CD4-positive, alpha-beta T cell treated with Interleukin-4 for 1 hour (primary cell): ENCODE data around the gene NTSR2.

Experiments used
- DNase-seq, 2 donors: peaks; one replicate each; pipeline ENCODE4 v3.0.0-alpha.2; 2020 to 2022

Gene NTSR2

DNA sequence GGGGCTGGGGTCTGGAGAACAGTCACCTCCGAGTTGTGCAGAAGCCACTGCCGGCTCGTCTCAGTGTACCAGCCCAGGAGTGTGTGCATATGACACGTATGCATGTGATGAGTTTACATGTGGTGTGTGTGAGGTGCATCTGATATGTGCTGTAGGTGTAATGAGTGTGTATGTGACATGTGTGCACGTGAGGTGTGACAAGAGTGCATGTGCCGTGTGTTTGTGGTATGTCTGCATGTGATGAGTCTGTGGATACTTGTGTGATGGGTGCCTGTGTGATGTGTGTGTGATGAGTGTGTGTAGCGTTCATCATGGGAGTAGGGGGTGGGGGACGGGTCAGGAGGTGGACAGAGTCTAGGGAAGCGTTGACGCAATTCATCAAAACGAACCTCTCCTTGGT is 12.8 kb downstream of the NTSR2 start:
- DNase-seq, result no peak

DNA sequence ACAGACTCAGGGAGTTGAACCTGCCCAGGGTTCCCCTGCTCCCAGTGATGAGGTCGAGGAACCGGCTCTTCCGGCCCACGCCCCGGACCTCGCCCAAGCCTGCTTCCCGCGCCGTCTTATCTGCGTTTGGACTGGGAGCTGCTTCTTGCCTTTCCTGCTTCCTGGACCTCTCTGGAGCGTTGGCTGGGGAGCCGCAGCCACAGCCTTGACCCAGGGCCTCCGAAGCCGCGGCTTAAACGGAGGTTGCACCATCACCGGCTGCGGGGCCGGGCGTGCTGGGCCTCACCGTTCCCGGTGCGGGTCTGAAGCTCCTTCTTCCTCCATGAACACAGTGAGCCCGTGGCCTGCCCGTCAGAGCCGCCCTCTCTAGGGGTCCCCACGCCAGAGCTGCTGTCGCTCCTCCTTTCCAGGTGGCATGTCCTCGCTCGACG is 13.3 kb downstream of the NTSR2 start:
- no peak for DNase-seq

DNA sequence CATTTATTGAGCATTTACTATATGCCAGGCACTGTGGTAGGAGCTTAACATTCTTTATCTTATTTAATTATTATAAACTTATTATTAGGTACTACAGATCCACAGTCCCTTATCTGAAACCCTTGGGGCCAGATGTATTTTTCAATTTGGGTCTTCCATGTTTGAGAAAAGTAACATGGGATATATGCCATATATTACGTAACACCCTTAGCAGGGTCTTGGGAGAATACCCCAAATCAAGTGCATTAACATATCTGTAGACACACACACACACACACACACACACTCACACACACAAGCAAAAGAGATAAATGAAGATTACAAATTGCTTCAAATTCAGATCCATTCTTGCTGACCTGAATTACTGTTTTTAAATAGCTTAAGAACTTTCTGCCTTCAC is 13.7 kb downstream of the NTSR2 start:
- no peak for DNase-seq

DNA sequence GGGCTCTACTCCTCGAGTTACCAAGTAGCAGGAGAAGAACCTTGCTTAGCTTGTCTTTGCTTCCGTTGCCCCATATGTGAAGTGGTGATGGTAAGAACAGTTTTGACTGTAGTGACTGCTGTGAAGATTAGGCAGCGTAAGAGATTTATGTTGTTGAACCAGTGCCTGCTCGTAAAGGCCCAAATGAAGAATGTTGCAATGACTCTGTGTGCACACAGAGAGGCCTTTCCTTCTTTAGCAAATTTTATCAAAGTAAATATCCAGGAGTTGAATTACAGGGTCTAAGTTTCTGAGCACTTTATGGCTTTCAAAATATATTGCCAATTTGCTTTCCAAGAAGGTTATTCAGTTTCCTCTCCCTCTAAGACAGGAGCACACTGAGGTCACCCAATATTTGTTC is 14.5 kb downstream of the NTSR2 start:
- DNase-seq, result no peak

DNA sequence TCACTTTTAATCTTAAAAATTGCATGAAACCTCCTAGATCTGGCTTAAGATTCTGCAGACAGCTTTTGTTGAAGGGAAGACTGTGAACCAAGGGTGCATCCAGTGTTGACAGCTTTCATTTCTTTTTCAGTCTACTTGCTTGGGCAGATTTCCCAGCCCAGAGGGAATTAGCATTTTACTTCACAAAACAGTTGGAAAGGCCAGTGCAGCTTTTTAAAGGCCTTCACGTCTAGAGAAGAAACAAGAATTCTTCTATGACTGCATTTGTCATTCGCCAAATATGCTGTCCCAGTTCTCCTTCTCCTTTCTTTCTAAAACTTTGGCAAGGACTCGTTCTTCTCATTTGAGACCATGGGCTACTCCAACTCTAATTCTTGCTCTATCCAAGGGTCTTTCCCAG is 17.4 kb downstream of the NTSR2 start:
- DNase-seq, result no peak

DNA sequence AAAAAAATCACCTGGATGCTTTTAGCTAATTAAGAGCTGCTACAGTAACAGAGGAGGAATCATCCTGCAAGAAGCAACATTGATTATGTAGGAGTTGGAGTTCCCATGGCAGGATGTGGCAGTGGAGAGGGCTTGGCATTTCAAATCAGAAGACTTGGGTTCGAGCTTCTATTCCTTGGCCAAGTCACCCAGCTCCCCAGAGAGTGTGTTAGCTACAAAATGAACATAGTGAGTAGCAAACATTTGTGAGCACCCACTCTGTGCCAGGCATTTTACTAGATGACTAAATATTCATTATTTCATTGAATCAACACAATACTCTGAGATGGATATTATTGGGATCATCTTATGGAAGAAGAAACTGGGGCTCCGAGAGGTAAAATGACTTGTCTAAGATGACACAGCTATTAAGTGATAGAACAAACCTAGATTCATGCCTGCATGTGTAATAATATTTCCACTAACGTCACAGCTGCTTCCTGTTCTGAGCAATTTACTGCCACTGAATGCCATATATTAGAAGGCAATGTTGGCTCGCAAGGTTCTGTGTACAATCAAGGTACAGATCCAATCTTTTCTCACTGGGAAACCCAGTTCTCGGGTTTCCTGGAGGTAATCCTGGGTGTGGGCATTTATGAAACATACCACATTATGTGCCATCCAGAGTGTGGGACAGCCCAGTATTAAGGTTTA is 18.0 kb downstream of the NTSR2 start:
- no peak for DNase-seq

DNA sequence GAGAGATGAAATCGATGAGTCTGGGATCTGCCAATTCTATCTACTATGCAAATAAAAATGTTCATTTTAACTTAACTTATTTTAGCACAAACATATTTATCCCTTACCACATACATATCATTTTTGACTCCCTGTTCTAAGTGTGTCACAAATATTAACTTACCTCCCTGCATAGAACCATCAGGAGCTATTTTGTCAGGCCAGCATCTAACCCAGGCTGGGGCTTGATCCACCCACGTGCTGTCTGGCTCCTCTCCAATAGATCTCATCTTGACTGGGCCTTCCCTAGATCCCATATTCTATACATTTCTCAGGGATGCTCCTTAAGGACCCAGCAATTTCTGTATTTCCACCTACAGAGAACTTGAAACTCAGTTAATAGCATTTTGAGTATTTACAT is 20.9 kb downstream of the NTSR2 start:
- no peak for DNase-seq

DNA sequence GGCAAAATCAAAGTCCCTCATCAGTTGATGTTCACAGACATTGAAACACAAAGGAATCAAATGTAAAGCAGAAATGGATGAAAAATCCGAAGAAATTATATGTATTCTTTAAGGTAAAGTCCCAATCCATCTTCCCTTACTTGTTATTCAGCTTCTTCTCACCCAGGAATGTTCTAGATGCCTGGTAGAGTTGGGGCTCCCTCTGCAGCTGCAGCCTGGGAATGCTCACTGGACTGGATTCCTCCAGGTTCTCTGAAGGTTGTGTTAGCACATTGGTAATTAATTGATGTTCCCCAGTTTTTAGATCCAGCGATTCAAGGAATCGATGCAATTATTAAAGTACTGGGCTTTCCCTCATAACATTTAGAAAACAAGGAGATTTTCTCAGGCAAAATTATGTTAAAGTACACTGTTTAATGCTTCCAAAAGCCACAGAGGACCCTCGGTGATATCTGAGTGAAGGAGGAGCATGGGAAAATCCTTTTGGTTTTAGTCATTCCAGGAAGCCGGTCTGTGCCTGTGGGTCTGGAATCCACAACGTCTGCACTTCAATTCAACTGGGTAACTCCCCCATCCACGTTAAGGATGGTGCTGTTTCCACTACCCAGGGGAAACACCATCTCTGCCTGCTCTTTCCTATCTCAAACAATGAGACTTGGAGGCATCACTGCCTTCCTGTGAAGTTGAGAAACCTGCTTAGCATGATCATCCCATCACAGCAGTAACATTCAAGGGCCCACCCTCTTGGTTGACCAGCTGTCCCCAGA is 22.0 kb downstream of the NTSR2 start:
- DNase-seq, result no peak

DNA sequence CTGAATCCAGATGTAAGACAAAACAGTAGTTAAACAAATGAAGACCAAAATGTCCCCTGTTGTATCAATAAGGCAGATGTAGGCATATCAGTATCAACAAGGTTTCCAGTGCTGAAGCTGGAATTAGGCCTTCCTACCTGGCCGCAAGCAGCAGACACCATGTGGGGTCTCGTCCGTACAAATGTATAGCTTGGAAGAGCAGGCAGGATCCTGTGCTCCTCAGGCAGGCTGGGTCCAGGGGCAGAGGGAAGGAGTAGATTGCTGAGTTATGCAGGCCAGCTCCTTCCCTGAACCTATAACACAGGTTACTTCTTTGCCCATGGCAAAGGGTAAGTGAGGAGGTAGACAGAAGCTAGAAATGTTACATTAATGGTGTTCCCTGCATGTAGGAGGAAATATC is 23.5 kb downstream of the NTSR2 start:
- DNase-seq, result no peak

DNA sequence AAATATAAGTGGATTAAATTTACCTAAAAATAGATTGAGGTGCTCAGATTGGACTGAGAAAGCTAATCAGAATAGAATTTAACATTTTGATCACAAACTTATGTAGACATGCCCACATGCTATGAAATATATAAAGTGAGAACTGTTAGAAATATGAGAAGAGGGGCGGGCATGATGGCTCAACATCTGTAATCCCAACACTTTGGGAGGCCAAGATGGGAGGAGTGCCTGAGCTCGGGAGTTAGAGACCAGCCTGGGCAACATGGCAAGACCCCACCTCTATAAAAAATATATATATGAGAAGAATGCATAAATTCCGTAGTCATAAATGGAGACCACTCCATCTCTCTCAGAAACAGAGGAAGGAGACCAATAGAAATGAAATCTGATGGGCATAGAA is 25.7 kb downstream of the NTSR2 start:
- DNase-seq, result no peak

DNA sequence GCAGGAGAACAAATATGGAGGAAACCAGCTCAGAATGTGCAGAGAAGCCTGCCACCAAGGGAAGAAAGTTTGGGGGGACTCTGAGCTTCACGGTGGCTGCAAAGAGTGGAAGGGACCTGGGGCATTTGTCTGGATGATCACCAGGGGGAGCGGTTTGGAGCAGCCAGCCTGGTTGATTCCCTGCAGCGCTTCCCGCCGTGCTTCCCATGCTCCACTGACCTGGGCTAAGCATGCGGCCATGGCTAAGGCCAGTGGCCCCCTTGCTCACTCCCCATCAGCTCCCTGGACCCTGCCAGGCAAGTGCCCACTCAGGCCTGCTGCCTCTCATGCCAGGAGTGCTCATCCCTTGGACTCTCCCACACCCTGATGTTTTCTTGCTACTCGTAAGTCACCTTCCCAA is 27.0 kb downstream of the NTSR2 start:
- DNase-seq, result no peak

DNA sequence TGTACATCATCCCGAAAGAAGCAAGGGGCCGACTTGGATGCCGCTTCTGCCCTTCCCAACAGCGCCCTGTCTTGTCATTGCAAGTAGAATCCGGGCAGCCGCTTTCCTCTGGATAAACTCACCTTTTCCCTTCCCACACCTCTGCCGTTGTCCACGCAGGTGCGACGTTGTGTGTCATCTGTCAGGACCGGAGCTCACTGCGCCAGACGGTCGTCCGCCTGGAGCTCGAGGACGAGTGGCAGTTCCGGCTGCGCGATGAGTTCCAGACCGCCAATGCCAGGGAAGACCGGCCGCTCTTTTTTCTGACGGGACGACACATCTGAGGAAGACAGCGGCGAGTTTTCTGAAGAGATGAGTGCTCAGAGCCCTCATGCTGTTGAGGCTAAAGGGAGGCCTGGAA is 29.9 kb downstream of the NTSR2 start:
- no peak for DNase-seq

DNA sequence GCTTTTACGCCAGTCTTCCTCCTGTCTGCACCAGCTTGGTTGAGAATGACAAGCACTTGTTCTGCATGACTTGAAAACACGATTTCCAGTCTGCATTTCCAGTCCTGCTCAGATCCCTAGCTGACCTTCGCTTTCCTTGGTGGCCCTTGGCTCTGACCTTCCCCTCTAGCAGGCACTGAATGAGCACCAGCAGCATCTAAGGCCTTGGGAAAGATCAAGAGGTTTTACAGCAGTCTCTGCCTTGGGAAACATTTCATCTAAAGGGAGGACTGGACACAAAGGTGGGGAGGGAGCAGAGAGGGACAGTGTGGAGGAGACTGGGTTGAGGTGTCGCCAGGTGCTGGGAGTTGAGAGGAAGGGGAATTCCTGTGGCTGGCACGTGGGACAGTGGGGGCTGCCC is 30.5 kb downstream of the NTSR2 start:
- DNase-seq, result no peak

DNA sequence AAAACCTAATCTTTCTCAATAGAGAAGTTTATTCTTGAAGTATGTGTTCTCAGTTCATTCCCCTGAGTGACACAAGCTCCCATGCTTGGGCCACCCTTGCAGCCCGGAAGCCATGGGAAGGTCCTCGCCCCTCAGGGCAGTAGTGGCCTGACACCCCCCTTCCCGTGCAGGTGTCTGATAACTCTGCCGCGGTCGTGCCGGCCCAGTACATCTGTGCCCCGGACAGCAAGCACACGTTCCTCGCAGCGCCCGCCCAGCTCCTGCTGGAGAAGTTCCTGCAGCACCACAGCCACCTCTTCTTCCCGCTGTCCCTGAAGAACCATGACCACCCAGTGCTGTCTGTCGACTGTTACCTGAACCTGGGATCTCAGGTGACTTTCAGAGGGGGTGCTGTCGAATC is 32.4 kb downstream of the NTSR2 start:
- DNase-seq, result no peak

DNA sequence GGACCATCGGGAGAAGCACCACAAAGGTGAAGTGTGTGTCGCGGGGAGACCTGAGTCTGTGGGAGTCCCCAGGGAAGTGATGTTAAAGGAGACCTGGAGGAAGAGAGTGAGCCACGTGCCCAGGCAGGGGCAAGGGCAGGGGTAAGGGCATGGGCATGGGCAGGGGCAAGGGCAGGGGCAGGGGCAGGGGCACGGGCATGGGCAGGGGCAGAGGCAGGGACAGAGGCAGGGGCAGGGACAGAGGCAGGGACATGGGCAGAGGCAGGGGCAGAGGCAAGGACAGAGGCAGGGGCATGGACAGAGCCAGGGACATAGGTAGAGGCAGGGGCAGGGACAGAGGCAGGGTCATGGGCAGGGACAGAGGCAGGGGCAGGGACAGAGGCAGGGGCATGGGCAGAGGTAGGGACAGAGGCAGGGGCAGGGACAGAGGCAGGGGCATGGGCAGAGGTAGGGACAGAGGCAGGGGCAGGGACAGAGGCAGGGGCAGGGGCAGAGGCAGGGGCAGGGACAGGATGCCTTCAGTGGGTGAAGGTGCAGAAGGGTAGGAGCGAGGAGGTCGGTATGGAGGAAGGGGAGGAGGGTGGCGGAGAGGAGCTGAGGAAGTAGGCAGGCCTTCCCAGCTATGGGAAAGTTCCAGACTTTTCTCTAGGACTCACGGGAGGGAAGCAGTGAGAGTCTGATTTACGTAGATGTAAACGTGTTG is 33.3 kb downstream of the NTSR2 start:
- DNase-seq, result no peak

DNA sequence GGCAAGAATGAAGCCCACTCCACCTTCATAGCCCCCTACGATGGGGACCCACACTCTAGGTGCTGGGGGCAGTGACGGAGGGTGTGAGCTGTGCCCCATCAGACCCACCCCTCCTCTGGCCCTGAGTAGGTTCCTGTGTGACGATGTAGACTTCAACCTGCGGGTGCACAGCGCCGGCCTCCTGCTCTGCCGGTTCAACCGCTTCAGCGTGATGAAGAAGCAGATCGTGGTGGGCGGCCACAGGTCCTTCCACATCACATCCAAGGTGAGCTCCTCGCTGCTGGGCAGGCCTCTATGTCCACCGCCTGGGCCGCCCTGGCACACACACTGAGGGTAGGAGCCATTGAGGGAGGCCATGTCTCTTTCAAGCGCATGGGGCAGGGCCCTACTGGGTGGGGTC is 34.9 kb downstream of the NTSR2 start:
- no peak for DNase-seq

DNA sequence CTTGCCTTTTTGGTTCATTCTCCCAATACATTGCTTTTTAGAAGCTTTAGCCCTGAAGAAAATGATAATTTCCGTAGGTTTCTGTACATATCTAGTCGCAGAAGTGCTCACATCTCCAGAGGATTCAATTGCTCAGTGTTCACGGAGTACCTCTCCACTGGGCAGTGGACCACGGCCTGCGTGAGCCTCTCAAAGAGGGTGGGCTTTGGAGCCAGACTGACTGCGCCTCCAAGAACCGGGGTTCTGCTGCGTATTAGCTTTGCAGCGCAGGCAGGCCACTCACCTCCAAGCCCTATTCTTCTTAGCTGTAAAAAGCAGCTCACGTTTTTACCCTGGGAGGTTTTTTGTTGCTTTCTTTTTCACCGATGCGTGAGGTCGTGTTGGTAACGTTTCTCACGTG is 35.4 kb downstream of the NTSR2 start:
- DNase-seq, result no peak

DNA sequence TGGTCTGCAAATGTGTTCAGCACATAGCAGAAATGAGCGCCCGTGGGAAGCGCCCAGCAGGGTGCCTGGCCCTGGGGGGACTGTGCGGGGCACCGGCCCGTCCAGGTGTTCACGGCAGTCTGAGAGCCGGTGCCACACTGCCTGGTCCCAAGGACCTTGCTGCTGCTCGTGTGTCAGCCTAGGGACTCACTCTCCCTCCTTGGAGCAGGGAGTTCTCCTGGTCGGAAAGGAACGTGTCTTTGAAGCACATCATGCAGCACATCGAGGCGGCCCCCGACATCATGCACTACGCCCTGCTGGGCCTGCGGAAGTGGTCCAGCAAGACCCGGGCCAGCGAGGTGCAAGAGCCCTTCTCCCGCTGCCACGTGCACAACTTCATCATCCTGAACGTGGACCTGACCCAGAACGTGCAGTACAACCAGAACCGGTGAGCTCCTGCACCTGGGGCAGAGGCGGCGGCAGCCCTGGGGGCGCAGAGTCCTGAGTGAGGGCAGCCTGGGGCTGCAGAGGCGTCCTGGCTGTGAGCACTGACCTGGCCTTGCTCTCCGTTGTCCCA is 36.0 kb downstream of the NTSR2 start:
- no peak for DNase-seq

DNA sequence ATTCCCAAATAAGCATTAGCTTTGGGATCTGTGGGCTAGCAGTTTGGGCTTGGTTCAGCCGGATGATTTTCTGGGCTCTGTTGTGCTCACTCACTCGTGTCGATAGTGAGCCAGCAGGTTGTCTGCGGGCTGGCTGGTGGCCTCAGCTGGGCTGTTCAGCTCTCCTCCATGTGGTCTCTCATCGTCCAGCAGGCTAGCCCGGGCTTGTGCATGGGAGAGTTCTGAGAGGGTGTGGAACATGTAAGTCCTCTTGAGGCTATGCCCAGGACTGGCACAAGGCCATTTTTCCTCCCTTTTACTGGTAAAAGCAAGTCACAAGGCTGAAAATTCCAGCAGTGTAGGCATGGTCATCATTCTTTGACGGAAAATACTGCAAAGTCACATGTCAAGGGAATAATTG is 38.5 kb downstream of the NTSR2 start:
- DNase-seq, result no peak

DNA sequence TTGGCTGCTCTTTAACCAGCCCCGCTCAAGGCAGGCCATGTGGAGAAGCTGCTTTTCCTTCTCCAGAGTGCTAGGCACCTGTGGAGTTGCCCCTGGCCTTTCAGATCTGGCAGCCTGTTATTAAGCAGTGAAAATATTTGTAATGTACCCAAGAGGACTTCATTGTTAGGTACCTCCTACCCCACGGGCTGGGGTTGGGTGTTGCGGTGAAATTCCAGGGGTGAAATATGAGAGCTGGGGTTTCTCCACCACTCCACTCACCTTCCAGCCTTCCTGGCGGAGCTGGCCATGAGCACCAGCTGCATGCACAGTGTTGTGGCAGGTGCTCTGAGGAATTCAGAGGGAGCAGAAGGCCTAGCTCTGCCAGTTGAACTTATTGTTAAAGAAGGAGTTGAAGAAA is 39.1 kb downstream of the NTSR2 start:
- no peak for DNase-seq

DNA sequence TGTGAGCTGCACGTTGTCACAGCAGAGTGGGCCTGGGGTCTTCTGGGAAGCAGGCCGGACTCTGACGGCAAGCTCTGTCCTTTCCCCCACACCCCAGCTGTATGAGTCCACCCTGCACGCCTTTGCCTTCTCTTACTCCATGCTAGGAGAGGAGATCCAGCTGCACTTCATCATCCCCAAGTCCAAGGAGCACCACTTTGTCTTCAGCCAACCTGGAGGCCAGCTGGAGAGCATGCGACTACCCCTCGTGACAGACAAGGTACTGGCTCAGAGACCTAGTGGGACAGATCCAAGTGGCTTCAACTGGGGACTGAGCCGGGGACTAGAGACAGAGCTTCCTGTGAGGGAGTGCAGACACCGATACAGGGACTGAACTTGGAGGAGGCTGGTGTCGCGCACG is 40.1 kb downstream of the NTSR2 start:
- DNase-seq, result no peak

DNA sequence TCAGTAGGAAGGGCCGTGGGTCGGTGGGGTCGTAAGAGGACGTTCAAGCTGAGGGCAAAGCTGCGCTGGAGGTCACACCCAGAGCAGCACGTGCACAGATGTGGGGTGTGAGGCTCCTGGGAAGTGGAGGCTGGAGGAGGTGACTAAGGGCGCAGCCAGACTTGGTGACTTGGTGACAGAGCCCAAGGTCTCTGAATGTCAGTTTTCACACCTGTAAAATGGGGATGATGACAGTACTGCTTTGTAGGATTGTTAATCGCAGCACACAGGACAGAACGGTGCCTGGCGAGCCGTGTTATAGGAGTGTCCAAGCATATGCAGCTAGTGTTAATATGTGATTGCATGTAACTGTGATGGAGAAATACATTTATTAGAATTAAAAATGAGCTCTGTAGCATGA is 40.8 kb downstream of the NTSR2 start:
- DNase-seq, result no peak

DNA sequence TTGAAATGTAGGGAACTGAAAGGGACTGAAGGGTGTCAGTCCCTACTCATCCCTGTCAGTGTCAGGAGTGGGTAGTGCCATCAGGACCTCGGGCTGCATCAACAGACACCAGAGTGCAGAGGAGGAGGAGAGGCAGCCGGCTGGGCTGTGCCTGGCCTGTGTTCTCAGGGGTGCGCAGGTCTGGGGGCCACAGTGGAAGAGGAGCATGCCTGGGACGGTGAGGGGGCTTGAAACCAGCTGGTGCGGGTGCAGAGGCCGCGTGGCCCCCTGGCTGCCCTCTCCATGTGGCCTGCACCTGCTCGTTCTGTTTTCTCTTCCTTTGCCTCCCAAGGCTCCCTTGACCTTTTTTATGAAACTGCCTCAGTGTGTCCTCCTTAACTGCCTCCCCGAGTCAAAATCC is 41.3 kb downstream of the NTSR2 start:
- no peak for DNase-seq

DNA sequence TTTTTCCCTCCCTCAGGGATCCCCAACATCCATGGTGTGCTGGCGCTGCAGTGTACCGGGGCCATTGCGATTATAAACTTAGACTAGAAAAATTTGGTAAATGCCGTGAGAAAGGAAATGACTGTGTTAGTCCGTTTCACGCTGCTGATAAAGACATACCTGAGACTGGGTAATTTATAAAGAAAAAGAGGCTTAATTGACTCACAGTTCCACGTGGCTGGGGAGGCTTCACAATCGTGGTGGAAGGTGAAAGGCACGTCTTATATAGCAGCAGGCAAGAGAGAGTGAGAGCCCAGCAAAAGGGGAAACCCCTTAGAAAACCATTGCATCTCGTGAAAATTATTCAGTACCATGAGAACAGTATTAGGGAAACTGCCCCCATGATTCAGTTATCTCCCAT is 44.3 kb downstream of the NTSR2 start:
- no peak for DNase-seq
